ENCODE data around the gene C1QTNF1. TPM values are rescaled to one million over a fixed set of nuclear protein-coding genes. Genes with fewer than 3 reads are reported as not detected.
A peak's percentile ranks its signal among the peaks of the same experiment; 100 is the strongest.

C1QTNF1 gene
- total RNA-seq, 4 donors from 2014 or later: 58.8 to 135 (median 73.7) TPM

- Histone ChIP-seq H3K27me3 (no peaks in the 10 kb centered on the region), H3K9me3 (no peaks in the 10 kb centered on the region), H3K4me3 (replicated peaks in 1 of 3) (peak within 1 kb of the TSS; percentile 54 to 93 (median 68)), H3K27ac (peak within 1 kb of the TSS; percentile 51 to 81 (median 69)), H3K4me1 (peaks cover 5 to 6% of the 10 kb centered on the region in 2 donors), H3K36me3 (peaks cover 6 to 10% of the 10 kb centered on the region in 2 donors)
- WGBS, 2 donors: 2 to 4% methylated on average over 18 to 27 of the region's 106 CpGs
- TF ChIP-seq, protein P1, sequence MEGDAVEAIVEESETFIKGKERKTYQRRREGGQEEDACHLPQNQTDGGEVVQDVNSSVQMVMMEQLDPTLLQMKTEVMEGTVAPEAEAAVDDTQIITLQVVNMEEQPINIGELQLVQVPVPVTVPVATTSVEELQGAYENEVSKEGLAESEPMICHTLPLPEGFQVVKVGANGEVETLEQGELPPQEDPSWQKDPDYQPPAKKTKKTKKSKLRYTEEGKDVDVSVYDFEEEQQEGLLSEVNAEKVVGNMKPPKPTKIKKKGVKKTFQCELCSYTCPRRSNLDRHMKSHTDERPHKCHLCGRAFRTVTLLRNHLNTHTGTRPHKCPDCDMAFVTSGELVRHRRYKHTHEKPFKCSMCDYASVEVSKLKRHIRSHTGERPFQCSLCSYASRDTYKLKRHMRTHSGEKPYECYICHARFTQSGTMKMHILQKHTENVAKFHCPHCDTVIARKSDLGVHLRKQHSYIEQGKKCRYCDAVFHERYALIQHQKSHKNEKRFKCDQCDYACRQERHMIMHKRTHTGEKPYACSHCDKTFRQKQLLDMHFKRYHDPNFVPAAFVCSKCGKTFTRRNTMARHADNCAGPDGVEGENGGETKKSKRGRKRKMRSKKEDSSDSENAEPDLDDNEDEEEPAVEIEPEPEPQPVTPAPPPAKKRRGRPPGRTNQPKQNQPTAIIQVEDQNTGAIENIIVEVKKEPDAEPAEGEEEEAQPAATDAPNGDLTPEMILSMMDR (IDR thresholded peaks at IDR 0.05): no peak
- peak in 1 of 2 donors; percentile 85 for TF ChIP-seq POLR2A (IDR thresholded peaks at IDR 0.05)
- peak; percentile 95 to 96 for DNase-seq
- intact Hi-C loops (cut with DNase I): no loop called here
Observed at GRCh38 chr17:79074649-79075445, 50.9 kb downstream of the C1QTNF1 start, which contains the start of gene ENGASE. ENGASE (plus strand) TSS chr17:79074824; CDS start chr17:79074945, 121 bp downstream.

GRCh38 chr17:79075446-79075750 is 51.4 kb downstream of the C1QTNF1 start:
- peaks cover 5 to 6% of the 10 kb centered on the region in 2 donors for H3K4me1 ChIP-seq
- WGBS, 2 donors: 27 to 35% methylated on average over 6 of the region's 6 CpGs
- H3K9me3 ChIP-seq: no peaks in the 10 kb centered on the region
- TF ChIP-seq POLR2A (IDR thresholded peaks at IDR 0.05): no peak
- TF ChIP-seq, protein P1 (IDR thresholded peaks at IDR 0.05): no peak
- H3K36me3 ChIP-seq: peaks cover 11 to 15% of the 10 kb centered on the region in 2 donors
- H3K4me3 ChIP-seq (replicated peaks in 1 of 3): peak overlapping the region; percentile 54 to 93 (median 68)
- peak overlapping the region; percentile 51 to 81 (median 69) for H3K27ac ChIP-seq
- intact Hi-C loops (cut with DNase I): no loop called here
- no peak for DNase-seq
- H3K27me3 ChIP-seq: no peaks in the 10 kb centered on the region

DNA sequence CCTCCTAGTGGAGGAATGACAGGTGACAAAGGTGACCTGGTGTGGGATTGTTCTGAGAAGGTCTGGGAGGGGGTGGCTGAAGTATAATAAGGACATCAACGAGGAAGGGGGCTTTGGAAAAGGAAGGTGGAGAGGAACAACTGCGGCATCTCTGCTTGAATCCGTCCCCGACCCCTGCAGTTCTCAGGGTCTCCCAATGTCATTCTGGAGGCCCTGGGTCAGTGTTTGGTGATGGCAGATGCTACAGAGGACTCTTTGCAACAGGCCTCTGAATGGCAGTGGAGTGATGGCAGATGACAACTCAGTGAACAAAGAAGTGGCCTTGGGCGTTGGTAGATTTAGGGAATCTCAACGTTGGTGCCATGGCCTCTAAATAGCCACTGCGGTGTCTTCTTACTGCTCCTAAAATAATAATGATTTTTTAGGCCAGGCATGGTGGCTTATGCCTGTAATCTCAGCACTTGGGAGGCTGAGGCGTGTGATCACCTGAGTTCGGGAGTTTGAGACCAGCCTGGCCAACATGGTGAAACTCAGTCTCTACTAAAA is 52.0 kb downstream of the C1QTNF1 start:
- no peaks in the 10 kb centered on the region for H3K9me3 ChIP-seq
- peak overlapping the region in 1 of 3 donors; percentile 69 for H3K27ac ChIP-seq
- no peak for DNase-seq
- TF ChIP-seq POLR2A (IDR thresholded peaks at IDR 0.05): no peak
- TF ChIP-seq, protein P1 (IDR thresholded peaks at IDR 0.05): no peak
- peaks cover 5 to 6% of the 10 kb centered on the region in 2 donors for H3K4me1 ChIP-seq
- no peak overlapping the region for H3K4me3 ChIP-seq (replicated peaks in 1 of 3)
- H3K27me3 ChIP-seq: no peaks in the 10 kb centered on the region
- intact Hi-C loops (cut with DNase I): no loop called here
- 85 to 89% methylated on average over 9 of the region's 9 CpGs for WGBS, 2 donors
- H3K36me3 ChIP-seq: peaks cover 11 to 21% of the 10 kb centered on the region in 2 donors

DNA sequence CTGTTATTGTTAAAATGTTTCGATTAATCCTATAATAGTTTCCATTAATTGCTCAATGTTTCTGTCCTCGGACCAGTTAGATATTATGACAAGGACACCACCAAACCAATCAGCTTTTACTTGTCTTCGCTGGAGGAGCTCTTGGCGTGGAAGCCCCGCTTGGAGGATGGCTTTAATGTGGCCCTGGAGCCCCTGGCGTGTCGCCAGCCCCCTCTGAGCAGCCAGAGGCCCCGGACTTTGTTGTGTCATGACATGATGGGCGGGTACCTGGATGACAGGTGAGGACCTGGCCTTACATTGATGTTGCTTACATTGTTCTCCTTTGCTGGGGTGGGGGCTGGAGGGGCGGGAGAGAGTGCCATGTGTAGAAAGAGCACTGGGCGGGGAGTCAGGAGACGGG is 53.6 kb downstream of the C1QTNF1 start:
- no peak for DNase-seq
- intact Hi-C loops (cut with DNase I): no loop called here
- Histone ChIP-seq H3K27me3 (no peaks in the 10 kb centered on the region), H3K36me3 (peaks cover 11 to 22% of the 10 kb centered on the region in 2 donors), H3K4me3 (replicated peaks in 1 of 3) (no peak overlapping the region), H3K27ac (no peak overlapping the region), H3K4me1 (peaks cover 5 to 6% of the 10 kb centered on the region in 2 donors), H3K9me3 (no peaks in the 10 kb centered on the region)
- 83 to 85% methylated on average over 12 of the region's 12 CpGs for WGBS, 2 donors
- TF ChIP-seq, protein P1 (IDR thresholded peaks at IDR 0.05): no peak
- no peak for TF ChIP-seq POLR2A (IDR thresholded peaks at IDR 0.05)

Data from thyroid gland (tissue), 4 donors.